ENCODE results near the gene LRRD1.
"Not testable (repeated sequence)": the region's sequence is repeated elsewhere in the genome, so short reads cannot be mapped to it uniquely, and the experiment has no call there.

Gene LRRD1

GRCh38 chr7:92137557-92137956 is 41.4 kb downstream of the LRRD1 start:
- DNase-seq = no peak

- DNase-seq = peak; percentile 61
These were observed 43.7 kb downstream of the LRRD1 start for GRCh38 chr7:92135052-92135889.

GRCh38 chr7:92134271-92135051 is 44.5 kb downstream of the LRRD1 start, which contains the start of gene CYP51A1:
TSS of gene CYP51A1 (minus strand) at chr7:92134477. CDS start at chr7:92134364, 113 bp downstream.
- DNase-seq = peak; percentile 96

- DNase-seq = peak; percentile 74
These were observed 45.1 kb downstream of the LRRD1 start for GRCh38 chr7:92133737-92134270.

GRCh38 chr7:92133133-92133736 is 45.7 kb downstream of the LRRD1 start:
- peak; percentile 63 for DNase-seq

GRCh38 chr7:92131764-92132330 is 47.1 kb downstream of the LRRD1 start:
- DNase-seq = no peak

GRCh38 chr7:92131093-92131492 is 47.8 kb downstream of the LRRD1 start:
- no peak for DNase-seq

GRCh38 chr7:92121681-92122080 is 57.3 kb downstream of the LRRD1 start:
- DNase-seq = no peak

GRCh38 chr7:92119213-92119759 is 59.7 kb downstream of the LRRD1 start:
- no peak for DNase-seq

GRCh38 chr7:92116949-92117348 is 62.0 kb downstream of the LRRD1 start:
- DNase-seq = no peak

GRCh38 chr7:92115821-92116220 is 63.1 kb downstream of the LRRD1 start:
- no peak for DNase-seq

- no peak for DNase-seq
These were observed 68.1 kb downstream of the LRRD1 start for GRCh38 chr7:92110857-92111256.

- no peak for DNase-seq
These were observed 70.1 kb downstream of the LRRD1 start for GRCh38 chr7:92108821-92109220.

GRCh38 chr7:92102862-92103261 is 76.1 kb downstream of the LRRD1 start:
- not testable (repeated sequence) for DNase-seq

GRCh38 chr7:92100534-92100933 is 78.4 kb downstream of the LRRD1 start:
- DNase-seq = no peak

GRCh38 chr7:92095380-92095779 is 83.6 kb downstream of the LRRD1 start:
- DNase-seq = no peak
